Esophagus muscularis mucosa (tissue), 4 donors: ENCODE results near the gene DSTN. TPM values are rescaled to one million over a fixed set of nuclear protein-coding genes. Genes with fewer than 3 reads are reported as not detected.

Experiments used
- DNase-seq: peaks from one replicate; pipeline ENCODE4 v3.0.0-alpha.2; 2017; ENCODE audit errors: extremely low spot score
- H3K27ac ChIP-seq, 4 donors: fragments of 200-600 bp; sonication (generic); replicated peaks in 1 of 4; 1 replicate in 3 of 4; 2 replicates in 1 of 4; pipeline ENCODE4 v1.5.1; 2016 to 2019; ENCODE audit warnings: mild to moderate bottlenecking in 1 of 4
- H3K27me3 ChIP-seq, 4 donors: fragments of 200-600 bp; sonication (generic); one replicate each; pipeline versions ENCODE4 v1.5.1 to v1.6.0; 2016 to 2019
- H3K36me3 ChIP-seq, 4 donors: fragments of 200-600 bp; sonication (generic); one replicate each; pipeline ENCODE4 v1.5.1; 2016 to 2019
- H3K4me1 ChIP-seq, 4 donors: fragments of 200-600 bp; sonication (generic); one replicate each; pipeline ENCODE4 v1.5.1; 2016 to 2019
- H3K4me3 ChIP-seq, 4 donors: fragments of 200-600 bp; sonication (generic); 1 replicate in 2 of 4; 2 replicates in 2 of 4; pipeline ENCODE4 v1.5.1; 2016 to 2019; ENCODE audit warnings: mild to moderate bottlenecking in 4 of 4, moderate library complexity in 1 of 4
- H3K9me3 ChIP-seq, 4 donors: fragments of 200-600 bp; sonication (generic); 1 replicate in 3 of 4; 2 replicates in 1 of 4; pipeline ENCODE4 v1.5.1; 2016 to 2019
- EP300 ChIP-seq: sonication (generic); formaldehyde crosslinking; IDR thresholded peaks from one replicate; pipeline ENCODE4 v1.6.1; 2017; ENCODE audit warnings: antibody characterized with exemption
- POLR2A ChIP-seq: fragments of 450-650 bp; IDR thresholded peaks from one replicate; pipeline ENCODE4 v1.6.1; 2017; ENCODE audit warnings: antibody characterized with exemption, moderate library complexity, mild to moderate bottlenecking, low read depth
- POLR2AphosphoS5 ChIP-seq, 2 donors: sonication (generic); formaldehyde crosslinking; IDR thresholded peaks; one replicate each; pipeline ENCODE4 v1.6.1; 2017; ENCODE audit warnings: antibody characterized with exemption in 2 of 2
- WGBS: methylation state at CpG from one replicate; pipeline ENCODE4 v1.1.5; 2018; 5-methylcytosine and 5-hydroxymethylcytosine counted together
- intact Hi-C: fragments of 100-400 bp; cut with DNase I; formaldehyde crosslinking; loops from one replicate; pipeline ENCODE4 v1.15.1; 2023
- total RNA-seq, 4 donors: library from RNA; depleted of rRNA; stranded (reverse); fragments of >200 nt; gene quantifications; one replicate each; pipeline versions ENCODE4 v1.1.0 to v1.2.1, GENCODE V29; 2016
- TF ChIP-seq, protein P1 (sequence below), 3 experiments: fragments of 200-600 bp in 2 of 3; fragments of 450-650 bp in 1 of 3; sonication (generic) in 2 of 3; IDR thresholded peaks; one replicate each; pipeline ENCODE4 v1.5.1; 2017 to 2019; ENCODE audit warnings: antibody characterized with exemption in 3 of 3, mild to moderate bottlenecking in 2 of 3, moderate library complexity in 1 of 3

Gene DSTN
- total RNA-seq, 4 donors from 2014 or later = 2,370 to 3,630 (median 3,339) TPM

DNA sequence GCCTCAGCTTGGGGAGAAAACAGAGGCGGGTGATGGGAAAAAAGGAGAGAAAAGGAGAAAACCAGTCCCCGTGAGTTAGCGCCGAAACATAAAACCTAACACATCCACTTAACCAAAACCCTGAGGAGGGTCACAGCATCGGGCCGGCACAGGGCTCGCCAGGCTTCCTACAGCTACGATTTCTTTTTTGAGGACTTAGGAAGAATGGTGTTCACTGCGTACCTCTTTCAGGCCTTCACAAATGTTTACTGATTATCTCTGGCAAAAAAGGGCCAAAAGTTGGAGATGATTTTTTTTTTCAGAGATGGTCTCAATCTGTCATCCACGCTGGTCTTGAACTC lies 48.8 kb downstream of the DSTN start:
- TF ChIP-seq, protein P1, sequence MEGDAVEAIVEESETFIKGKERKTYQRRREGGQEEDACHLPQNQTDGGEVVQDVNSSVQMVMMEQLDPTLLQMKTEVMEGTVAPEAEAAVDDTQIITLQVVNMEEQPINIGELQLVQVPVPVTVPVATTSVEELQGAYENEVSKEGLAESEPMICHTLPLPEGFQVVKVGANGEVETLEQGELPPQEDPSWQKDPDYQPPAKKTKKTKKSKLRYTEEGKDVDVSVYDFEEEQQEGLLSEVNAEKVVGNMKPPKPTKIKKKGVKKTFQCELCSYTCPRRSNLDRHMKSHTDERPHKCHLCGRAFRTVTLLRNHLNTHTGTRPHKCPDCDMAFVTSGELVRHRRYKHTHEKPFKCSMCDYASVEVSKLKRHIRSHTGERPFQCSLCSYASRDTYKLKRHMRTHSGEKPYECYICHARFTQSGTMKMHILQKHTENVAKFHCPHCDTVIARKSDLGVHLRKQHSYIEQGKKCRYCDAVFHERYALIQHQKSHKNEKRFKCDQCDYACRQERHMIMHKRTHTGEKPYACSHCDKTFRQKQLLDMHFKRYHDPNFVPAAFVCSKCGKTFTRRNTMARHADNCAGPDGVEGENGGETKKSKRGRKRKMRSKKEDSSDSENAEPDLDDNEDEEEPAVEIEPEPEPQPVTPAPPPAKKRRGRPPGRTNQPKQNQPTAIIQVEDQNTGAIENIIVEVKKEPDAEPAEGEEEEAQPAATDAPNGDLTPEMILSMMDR (IDR thresholded peaks at IDR 0.05) = no peak
- TF ChIP-seq EP300 (no peak), POLR2AphosphoS5 (IDR thresholded peaks at IDR 0.05) (no peak), POLR2A (no peak)
- whole genome bisulfite sequencing = 92% methylated on average over 10 of the region's 10 CpGs
- intact Hi-C loops = loop anchor here (2.0 kb wide), 1 partner anchor 114 kb away; no protein-coding TSS in a partner anchor

DNA sequence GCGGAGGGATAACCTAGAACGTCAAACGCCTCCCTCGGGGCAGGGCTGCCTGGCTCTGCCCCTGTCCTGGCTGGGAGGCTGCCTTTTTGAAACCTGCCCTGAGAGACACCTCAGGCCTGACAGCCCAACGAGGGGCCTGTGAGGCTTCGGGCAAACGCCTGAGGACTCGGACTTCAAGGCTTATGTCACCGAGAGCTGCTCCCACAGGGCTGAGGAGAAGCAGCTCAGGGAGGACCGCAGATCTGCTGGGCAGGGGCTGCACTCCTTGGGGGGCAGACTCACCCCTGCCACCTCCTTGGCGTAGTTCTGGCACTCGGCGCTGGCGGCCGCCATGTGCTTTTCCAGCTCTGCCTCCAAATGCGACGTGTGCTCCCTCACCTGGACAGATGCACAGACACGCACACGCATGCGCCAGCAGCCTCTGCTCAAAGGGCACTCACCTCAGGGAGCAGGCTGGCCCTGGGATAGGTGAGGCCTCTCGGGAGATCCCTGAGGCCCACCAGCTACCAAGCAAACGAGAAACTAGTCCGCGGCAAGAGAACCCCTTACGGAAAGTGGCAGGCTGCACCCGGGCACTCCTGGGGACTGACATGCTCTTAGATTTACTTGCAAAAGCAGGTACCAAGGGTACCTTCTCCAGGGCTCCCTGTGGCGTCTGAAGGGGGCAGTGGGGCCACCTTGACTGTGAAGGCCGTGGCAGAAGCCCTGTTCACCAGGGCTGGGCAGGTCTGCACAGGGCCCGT lies 49.6 kb downstream of the DSTN start:
- H3K36me3 ChIP-seq = peaks cover 48 to 99% (median 94%) of the 10 kb centered on the region in 4 donors
- intact Hi-C loops = loop anchor here (2.0 to 5.0 kb wide), 2 partner anchors 97 to 115 kb away; no protein-coding TSS in a partner anchor
- TF ChIP-seq POLR2AphosphoS5 (IDR thresholded peaks at IDR 0.05) (no peak), POLR2A (no peak), EP300 (no peak)
- TF ChIP-seq, protein P1 (IDR thresholded peaks at IDR 0.05) = no peak

More for the DNA sequence above, 48.8 kb downstream of the DSTN start:
- Histone ChIP-seq H3K9me3 (no peaks in the 10 kb centered on the region), H3K36me3 (peaks cover 40 to 99% (median 88%) of the 10 kb centered on the region in 4 donors), H3K27me3 (no peaks in the 10 kb centered on the region), H3K4me1 (peaks cover 23 to 46% (median 43%) of the 10 kb centered on the region in 4 donors), H3K4me3 (no peak overlapping the region), H3K27ac (no peak overlapping the region)
- no peak for DNase-seq

DNA sequence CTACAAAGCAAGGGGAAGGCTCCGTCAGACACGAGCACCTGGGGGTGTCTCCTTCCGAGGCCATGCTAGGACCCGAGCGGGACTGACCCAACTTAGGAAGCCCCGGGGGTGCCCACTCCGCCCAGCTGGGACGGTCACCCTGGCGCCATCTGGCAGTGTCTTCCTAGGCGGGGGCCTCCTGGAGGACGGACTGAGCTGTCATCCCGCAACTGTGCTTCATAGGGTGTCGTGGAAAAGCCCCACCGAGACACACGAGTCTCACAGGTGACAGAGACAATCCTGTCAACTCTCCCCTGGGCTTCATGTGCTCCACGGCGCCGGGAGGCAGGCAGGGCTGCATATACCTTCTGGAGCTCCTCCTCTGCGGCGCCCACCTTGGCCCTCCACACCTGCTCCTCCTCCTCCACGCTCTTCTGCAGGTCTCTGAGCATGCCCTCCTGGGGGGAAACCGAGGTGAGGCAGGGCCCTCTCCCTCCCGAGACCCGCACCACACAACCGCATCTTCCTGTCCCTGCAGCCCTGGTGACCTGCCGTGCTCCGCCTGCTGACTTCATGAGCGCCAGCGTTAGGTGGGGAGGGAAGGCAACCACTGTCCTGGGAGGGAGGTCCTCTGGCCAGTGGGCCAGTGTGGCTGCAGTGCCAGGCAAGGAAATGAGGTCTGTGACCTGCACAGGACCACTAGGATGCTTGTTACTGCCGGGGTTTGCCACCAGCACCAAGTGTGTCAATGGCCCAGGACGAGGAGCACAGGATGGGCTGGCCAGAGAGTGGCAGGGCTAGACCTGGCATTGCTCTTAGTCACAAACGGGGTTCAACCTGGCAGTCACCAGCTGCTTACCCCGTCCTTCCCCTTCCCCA lies 50.7 kb downstream of the DSTN start:
- DNase-seq = no peak
- Histone ChIP-seq H3K27me3 (no peaks in the 10 kb centered on the region), H3K4me3 (no peak overlapping the region), H3K36me3 (peaks cover 59 to 100% (median 96%) of the 10 kb centered on the region in 4 donors), H3K9me3 (no peaks in the 10 kb centered on the region), H3K27ac (no peak overlapping the region), H3K4me1 (peaks cover 4 to 26% (median 24%) of the 10 kb centered on the region in 4 donors)
- WGBS = 92% methylated on average over 16 of the region's 33 CpGs
- TF ChIP-seq, protein P1 (IDR thresholded peaks at IDR 0.05) = no peak
- no peak for TF ChIP-seq POLR2A
- TF ChIP-seq EP300 = no peak
- no peak for TF ChIP-seq POLR2AphosphoS5 (IDR thresholded peaks at IDR 0.05)
- intact Hi-C loops = loop anchor here (5.0 kb wide), 1 partner anchor 98 kb away; no protein-coding TSS in a partner anchor

More for the DNA sequence above, 49.6 kb downstream of the DSTN start:
- no peak overlapping the region for H3K27ac ChIP-seq
- no peaks in the 10 kb centered on the region for H3K9me3 ChIP-seq
- H3K4me3 ChIP-seq = no peak overlapping the region
- 84% methylated on average over 15 of the region's 29 CpGs for WGBS
- no peak for DNase-seq
- peaks cover 15 to 37% (median 34%) of the 10 kb centered on the region in 4 donors for H3K4me1 ChIP-seq
- no peaks in the 10 kb centered on the region for H3K27me3 ChIP-seq

DNA sequence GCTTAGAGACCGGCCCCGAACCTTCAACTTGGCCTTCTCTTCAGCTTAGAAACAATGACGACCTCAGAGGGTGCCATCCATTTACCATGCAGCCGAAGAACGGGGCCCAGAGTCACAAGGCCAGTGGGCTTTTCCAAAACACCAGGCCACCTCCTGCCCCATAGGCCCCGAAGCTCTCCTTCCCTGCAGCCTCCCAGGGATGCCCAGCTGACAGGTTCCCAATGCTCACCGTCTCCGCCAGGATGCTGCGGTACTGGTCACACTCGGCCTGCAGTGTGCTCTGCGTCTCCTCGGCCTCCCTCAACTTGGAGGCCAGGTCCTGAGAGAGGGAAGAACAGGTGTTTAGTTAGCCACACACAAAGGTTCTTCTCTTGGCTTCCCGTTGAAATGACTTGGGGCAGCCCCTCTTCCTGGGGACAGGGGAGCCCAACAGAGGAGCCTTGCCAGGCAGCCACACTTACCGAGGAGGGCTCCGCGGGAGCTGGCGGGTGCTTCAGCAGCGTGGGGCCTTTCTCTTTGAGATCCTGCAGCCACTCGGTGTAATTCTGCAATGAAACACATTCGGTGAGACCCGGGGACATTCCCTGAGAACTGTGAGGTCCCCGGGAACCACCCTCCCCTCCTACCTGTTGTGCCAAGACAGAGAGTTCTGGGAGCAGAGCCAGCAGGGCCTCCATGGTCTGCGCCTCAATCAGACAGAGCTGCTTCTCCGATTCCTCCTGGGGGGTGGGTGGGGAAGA lies 51.5 kb downstream of the DSTN start:
- H3K36me3 ChIP-seq = peaks cover 64 to 100% (median 93%) of the 10 kb centered on the region in 4 donors
- H3K27me3 ChIP-seq = no peaks in the 10 kb centered on the region
- 84% methylated on average over 18 of the region's 24 CpGs for WGBS
- TF ChIP-seq POLR2AphosphoS5 (IDR thresholded peaks at IDR 0.05) (no peak), EP300 (no peak), POLR2A (no peak)
- TF ChIP-seq, protein P1 (IDR thresholded peaks at IDR 0.05) = no peak
- no peaks in the 10 kb centered on the region for H3K9me3 ChIP-seq
- intact Hi-C loops = loop anchor here (5.0 kb wide), 1 partner anchor 99 kb away; no protein-coding TSS in a partner anchor
- no peak overlapping the region for H3K27ac ChIP-seq
- no peak overlapping the region for H3K4me3 ChIP-seq
- DNase-seq = no peak
- H3K4me1 ChIP-seq = peaks cover 0 to 20% (median 19%) of the 10 kb centered on the region in 4 donors
